HT1080 (cell line): ENCODE measurements around the gene UBXN6. TPM values are rescaled to one million over a fixed set of nuclear protein-coding genes. Genes with fewer than 3 reads are reported as not detected.

Experiments used
- DNase-seq: peaks from one replicate; pipeline ENCODE4 v3.0.0-alpha.2; 2015; ENCODE audit warnings: low read depth
- total RNA-seq: library from RNA; depleted of rRNA; stranded (reverse); fragments of >200 nt; shearing (Covaris generic); gene quantifications from 2 replicates; pipeline ENCODE4 v1.2.3, GENCODE V29; 2014

The UBXN6 gene
- total RNA-seq, 1 experiment from 2014 or later, result 75.4 TPM

DNA sequence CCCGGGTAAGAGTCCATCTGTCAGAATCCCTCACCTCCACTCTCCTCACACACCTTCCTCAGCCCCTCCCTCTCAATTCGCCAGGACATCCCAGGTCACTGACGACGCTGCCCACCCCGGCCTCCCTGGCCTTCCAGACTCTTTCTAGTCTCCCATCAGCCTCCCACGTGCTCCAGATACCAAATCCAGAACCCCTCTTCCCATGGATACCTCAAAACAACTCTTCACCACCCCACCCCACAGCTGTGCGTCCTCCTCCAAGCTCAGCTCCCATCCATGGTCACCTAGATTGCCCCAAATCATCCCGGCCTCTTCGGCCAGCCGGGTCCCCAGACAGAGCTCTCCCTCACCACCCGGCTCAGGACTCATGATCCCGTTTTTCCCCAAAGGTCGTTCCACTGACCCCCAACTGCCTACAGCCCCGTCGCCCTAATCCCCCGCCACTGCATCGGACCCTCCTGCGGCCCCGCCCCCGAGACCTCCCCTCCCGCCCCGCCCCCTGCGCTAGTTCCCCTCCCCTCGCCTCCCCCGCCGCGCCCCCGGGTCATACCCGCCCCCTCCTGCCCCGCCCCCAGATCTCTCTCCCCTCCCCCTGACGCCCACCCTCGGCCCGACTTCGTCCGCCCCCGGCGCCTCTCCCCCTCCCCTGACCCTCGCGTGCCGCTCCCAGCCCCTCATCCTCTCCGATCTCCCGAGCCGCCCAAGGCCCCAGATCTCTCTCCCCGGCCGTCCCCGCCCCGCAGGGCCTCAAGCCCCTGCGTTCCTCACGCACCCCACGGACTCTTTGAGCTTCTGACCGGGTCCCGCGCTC lies 546 bp downstream of the UBXN6 start:
- DNase-seq, result no peak

- peak; percentile 35 for DNase-seq
These were observed 1.1 kb downstream of the UBXN6 start for GRCh38 chr19:4456476-4456842.

GRCh38 chr19:4455719-4456475 lies 1.7 kb downstream of the UBXN6 start:
- DNase-seq, result peak; percentile 15

DNA sequence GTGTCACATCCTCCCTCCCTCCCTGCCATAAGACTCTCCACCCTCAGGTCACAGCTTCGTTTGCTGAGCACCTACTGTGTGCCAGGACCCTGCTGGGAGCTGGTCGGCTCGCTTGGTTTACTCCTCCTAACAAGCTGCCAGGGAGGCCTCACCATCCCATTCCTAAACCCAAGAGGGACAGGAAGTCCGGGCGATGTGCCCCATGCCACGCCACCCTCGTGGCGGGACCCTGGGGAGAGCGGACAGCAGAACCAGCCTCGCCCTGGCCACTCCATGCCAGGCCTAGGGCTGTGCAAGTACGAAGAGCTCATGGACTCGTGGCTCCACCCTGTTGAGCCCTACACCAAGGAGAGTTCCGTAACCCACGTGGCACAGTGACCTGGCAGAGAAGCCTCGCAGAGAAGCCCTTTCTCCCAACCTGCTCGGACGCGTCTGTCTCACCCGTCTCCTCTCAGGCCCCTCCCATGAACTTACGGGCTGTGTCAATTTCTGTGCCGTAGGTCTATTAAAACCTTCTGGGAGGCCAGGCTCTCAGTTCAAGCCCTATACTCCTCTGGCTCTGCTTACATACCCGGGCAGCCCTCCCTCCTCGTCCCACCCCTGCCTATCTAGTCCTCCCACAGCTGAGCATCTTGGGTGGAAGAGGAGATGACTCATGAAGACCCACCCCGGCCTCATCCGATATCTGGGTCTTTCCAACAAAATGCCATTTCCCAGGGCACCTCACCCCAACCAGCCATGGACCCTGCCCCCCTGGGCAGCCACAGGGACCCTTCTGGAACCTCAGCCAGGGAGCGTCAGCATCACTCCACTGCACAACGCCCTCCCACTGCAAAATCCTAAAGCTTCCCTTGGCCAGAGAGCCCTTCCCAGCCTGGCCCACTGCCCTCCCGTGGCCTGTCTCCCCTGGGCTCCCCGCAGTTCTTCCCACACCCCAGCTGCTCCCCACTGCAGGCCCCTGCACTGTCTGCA lies 2.6 kb downstream of the UBXN6 start:
- DNase-seq, result no peak

- DNase-seq, result no peak
These were observed 4.1 kb downstream of the UBXN6 start for GRCh38 chr19:4453232-4454179.

GRCh38 chr19:4452230-4452990 lies 5.2 kb downstream of the UBXN6 start:
- DNase-seq, result no peak

- no peak for DNase-seq
These were observed 8.0 kb downstream of the UBXN6 start for GRCh38 chr19:4449639-4450028.

- DNase-seq, result no peak
These were observed 8.5 kb downstream of the UBXN6 start for GRCh38 chr19:4449022-4449638.

GRCh38 chr19:4448147-4448985 lies 9.2 kb downstream of the UBXN6 start:
- no peak for DNase-seq

GRCh38 chr19:4447327-4448146 lies 10.1 kb downstream of the UBXN6 start:
- no peak for DNase-seq

- DNase-seq, result no peak
These were observed 10.8 kb downstream of the UBXN6 start for GRCh38 chr19:4446704-4447200.

GRCh38 chr19:4445963-4446703 lies 11.5 kb downstream of the UBXN6 start:
- no peak for DNase-seq

- DNase-seq, result no peak
These were observed 12.5 kb downstream of the UBXN6 start for GRCh38 chr19:4444765-4445741.

DNA sequence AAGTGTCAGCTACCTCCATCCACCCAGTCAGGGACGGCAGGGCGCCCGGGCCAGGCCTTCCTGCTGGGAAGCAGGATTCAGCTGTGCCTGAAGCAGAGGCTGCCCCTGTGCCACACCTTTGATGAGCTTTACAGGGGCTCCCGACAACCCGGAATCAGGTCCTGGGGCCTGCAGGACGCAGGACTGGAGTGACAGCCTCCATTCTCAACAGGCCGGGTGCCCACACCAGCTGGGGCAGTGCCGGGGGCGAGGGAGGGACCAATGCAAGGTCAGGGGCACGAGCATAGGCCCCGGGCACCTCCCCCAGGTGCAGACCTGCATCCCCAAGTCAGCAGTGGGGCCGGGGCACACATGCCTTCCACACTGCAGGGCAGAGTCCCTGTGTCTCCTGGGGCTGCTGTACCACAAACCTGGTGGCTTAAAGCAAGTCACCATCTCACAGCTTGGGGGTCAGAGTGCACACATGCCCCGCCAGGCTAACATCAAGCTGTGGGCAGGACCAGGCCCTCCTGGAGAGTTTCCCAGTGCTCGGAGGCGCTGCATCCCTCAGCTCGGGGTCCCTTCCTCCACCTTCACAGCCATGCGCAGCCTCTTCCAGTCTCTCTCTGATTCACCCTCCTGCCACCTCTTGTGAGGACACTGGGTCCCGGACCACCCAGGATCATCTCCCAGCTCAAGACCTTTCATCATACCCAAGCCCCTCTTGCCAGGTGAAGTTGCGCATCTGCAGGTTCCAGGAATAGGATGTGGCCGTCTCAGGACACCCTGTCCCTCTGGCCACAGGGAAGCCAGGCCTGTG lies 13.4 kb downstream of the UBXN6 start:
- no peak for DNase-seq
